ENCODE results near the gene ZNF317.
"Not testable (repeated sequence)": the region's sequence is repeated elsewhere in the genome, so short reads cannot be mapped to it uniquely, and the experiment has no call there.

The ZNF317 gene

GRCh38 chr19:9175326-9175725 is 35.1 kb downstream of the ZNF317 start:
- DNase-seq (ENCODE audit: low spot score): no peak

GRCh38 chr19:9178901-9179300 is 38.7 kb downstream of the ZNF317 start, which contains the start of gene OR7D2:
OR7D2 (plus strand) TSS chr19:9178979; CDS start chr19:9185782, 6,803 bp downstream.
- DNase-seq (ENCODE audit: low spot score): no peak

GRCh38 chr19:9183000-9183399 is 42.8 kb downstream of the ZNF317 start:
- DNase-seq (ENCODE audit: low spot score): no peak

DNA sequence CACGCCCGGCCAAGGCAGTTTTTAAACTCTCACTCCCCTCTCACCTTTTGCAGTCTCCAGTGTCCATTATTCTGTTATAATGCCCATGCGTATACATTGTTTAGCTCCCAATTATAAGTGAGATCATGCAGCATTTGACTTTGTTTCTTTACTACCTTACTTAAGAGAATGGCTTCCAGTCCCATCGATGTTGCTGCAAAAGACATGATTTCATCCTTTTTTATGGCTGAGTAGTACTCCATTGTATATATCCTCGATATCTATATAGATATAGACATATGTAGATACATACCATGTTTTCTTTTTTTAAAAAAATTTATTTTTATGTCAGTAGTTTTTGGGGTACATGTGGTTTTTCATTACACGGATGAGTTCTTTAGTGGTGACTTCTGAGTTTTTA is 47.0 kb downstream of the ZNF317 start:
- no peak for DNase-seq (ENCODE audit: low spot score)

GRCh38 chr19:9189535-9189934 is 49.3 kb downstream of the ZNF317 start:
- DNase-seq (ENCODE audit: low spot score): no peak

- DNase-seq (ENCODE audit: low spot score): not testable (repeated sequence)
These were observed 57.8 kb downstream of the ZNF317 start for GRCh38 chr19:9198044-9198443.

DNA sequence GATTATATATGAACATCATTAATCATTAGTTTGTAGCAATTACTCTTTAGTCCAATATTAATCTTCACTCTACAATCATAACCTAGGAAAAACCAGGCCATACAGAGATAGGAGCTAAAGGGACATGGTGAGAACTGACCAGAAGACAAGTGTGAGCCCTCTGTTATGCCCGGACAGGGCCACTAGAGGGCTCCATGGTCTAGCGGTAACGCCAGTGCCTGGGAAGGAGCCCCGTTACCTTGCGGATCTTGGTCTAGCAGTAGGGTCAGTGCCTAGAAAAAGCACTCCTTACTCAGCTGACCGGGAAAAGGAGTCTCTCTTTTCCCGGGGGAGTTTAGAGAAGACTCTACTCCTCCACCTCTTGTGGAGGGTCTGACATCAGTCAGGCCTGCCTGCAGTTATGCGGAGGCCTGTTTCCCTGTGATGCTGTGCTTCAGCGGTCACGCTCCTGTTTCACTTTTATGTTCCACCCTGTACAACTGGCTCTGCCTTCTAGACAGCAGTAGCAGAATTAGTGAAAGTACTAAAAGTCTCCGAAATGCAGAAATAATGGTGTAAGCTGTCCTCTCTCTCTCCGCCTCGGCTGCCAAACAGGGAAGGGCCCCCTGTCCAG is 65.4 kb downstream of the ZNF317 start:
- peak; percentile 71 for DNase-seq (ENCODE audit: low spot score)

All from ecto neural progenitor cell (in vitro differentiated cells).